Right renal cortex interstitium (tissue), 3 donors: ENCODE data around the gene GSS. TPM values are rescaled to one million over a fixed set of nuclear protein-coding genes. Genes with fewer than 3 reads are reported as not detected.

ENCODE experiments used
- DNase-seq, 3 donors: peaks; one replicate each; pipeline ENCODE4 v3.0.0-alpha.2; 2013; ENCODE audit warnings: low read depth in 3 of 3, low spot score in 2 of 3
- polyA plus RNA-seq, 3 donors: library from polyadenylated mRNA; unstranded; fragments of 120-200 nt; gene quantifications; one replicate each; pipeline ENCODE4 v1.2.1, GENCODE V29; 2013; ENCODE audit not compliant: insufficient read length in 3 of 3

Gene GSS
- polyA plus RNA-seq, 3 donors: 54.3 to 61.2 (median 56.5) TPM

- no peak for DNase-seq
These were observed 24.0 kb upstream of the GSS start for GRCh38 chr20:34979366-34980153.

DNA sequence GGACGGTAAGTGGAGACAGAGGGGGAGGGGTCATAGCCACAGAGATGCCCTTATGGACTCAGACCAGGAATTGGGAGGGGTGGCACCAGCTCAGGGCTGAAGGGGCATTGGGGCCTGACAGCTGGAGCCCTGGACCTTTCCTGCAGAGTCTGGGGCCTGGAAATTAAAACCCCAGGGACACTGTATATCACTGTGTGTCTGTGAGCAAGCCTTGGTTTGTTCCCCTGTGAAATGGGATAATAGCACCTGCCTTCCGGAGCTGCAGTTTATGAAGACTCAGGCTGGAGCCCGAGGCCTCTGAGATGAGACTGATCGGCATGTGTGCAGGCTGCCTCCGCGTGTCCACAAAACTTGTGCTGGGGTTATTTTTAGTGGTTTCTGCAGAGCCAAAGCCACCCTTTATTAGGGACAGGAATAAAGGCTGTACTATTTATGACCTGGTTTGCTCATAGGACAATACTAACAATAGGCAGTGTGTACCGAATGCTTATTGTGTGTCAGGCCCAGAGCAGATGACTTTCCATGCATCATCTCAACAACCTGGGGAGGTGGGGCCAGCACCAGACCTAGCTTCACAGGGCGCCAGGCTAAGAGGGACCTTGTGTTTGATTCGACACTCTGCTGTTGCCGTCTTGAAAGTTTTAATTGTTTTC lies 22.6 kb upstream of the GSS start:
- no peak for DNase-seq

DNA sequence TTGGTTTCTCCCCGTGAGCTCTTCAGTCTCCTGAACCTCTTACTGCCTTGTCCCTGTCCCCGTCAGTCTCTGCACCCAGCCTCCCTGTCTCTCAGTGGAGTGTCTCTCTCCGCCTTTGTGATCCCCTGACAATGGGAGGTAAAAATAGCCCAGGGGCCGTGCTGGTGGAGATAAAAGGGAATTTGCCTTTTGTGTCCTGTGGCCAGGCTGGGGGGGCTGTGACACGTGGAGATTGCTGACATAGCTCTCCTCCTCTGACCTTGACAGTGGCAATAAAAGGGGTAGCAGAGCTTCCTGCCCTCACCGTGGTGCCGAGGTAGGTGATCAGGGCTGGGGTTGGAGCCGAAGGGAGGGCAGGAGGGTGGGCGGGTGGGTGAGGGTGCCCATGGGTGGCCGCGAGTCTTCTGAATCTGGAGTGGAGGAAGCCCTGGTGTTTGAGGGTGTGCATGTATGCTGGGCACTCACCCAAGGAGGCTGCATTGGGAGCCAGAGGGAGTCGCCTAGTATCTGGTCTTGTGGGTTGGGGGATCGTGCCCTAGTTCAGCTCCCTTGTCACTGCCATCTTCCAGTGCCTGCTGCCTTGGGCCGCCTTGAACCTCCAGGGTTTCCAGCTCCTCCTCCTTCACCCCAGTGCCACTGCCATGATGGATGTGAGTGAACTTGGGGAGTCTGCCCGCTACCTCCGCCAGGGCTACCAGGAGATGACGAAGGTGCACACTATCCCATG lies 21.9 kb upstream of the GSS start:
- no peak for DNase-seq

GRCh38 chr20:34976286-34976685 lies 20.7 kb upstream of the GSS start:
- DNase-seq: no peak

DNA sequence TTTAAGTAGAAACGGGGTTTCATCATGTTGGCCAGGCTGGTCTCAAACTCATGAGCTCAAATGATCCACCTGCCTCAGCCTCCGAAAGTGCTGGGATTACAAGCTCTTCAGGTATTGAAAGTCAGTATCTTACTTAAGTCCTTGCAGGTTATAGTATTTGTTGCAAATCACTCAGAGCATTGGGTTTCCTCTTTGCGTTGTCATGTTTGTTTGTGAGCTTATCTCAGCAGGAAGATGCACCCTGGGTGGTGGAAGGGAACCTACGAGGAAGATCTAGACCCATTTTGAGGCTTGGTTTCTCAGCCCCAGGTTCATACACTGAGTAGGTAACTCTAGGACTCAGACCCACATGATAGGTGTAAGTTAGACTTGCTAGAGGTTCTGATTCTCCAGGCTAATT lies 18.6 kb upstream of the GSS start:
- no peak for DNase-seq

- no peak for DNase-seq
These were observed 16.1 kb upstream of the GSS start for GRCh38 chr20:34971561-34972235.

- no peak for DNase-seq
These were observed 15.4 kb upstream of the GSS start for GRCh38 chr20:34970846-34971560.

DNA sequence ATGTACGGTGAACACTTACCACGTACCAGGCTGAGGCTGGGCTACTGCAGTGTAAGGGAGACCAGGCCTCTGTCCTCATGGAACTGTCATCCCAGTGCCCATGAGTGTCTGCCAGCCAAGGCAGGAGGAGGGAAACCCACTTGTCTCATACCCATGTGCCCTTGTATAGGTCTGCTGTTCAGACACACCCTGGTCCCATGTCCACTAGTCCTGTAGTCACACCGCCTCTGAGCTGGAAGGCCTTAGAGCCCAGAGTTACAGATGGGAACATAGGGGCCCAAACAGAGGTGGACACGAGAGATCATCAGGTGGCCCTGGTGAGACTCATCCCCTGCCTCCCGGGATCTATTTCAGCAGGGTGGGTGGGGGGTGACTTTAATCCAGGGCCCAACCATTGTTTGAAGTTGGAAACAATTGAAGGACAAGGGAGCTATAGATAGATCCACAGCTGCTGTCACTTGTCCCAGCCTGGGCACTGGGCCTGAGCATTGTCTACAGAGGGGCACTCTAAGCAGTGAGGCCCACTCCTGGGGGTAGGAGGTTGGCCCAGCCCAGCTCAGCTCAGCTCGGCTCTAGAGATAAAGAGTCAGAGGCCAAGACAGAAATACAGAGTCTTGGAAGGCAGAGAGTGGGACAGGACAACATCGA lies 14.7 kb upstream of the GSS start:
- no peak for DNase-seq

GRCh38 chr20:34968042-34968775 lies 12.6 kb upstream of the GSS start:
- no peak for DNase-seq

DNA sequence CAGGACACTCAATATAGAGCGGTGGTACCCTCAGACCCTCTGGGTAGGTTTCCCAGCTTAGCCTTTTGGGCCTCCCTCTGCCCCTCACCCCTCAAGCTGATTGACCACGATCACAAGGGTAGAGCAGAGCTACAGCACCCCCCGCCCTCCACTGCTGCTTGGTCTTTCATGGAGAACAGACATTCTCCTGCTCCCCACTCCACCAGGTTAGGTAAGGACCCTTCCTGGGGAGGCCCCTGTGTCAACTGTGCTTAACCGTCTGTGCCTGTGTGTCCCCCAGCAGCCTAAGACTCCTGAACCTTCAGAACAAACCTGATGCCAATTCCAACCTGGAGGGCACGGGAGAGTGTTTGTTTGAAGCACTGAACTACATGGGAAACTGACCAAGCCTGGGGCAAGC lies 11.8 kb upstream of the GSS start:
- DNase-seq: no peak

DNA sequence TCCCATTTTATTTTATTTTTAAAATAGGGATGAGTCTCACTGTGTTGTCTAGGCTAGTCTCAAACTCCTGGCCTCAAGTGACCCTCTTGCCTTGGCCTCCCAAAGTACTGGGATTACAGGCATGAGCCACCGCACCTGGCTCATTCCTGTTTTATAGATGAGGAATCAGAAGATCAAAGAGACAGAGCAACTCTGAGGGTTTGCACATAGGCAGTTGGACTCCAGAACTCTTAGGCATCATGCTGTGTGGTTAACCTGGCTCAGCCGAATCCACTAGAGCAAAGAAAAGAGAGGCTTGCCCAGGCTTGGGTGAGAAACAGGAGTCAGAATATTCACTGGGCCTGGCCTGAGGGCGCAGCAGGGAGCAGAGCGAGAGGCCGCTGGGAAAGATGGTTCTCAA lies 9.4 kb upstream of the GSS start:
- no peak for DNase-seq

DNA sequence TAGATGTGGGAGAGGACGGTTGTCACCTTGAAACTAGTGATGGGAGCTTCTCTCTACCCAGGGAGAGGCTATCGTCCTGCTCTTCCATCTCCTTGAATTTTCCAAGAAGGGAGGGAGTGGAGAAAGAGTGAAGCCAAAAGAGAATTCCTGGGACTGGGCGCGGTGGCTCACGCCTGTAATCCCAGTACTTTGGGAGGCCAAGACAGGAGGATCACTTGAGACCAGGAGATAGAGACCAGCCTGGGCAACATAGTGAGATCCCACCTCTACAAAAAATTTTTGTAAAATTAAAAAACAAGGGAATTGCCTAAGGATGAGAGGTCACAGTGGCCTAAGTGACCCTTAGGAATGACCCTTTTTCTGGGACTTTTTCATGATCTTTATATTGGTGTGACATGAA lies 8.9 kb upstream of the GSS start:
- no peak for DNase-seq

DNA sequence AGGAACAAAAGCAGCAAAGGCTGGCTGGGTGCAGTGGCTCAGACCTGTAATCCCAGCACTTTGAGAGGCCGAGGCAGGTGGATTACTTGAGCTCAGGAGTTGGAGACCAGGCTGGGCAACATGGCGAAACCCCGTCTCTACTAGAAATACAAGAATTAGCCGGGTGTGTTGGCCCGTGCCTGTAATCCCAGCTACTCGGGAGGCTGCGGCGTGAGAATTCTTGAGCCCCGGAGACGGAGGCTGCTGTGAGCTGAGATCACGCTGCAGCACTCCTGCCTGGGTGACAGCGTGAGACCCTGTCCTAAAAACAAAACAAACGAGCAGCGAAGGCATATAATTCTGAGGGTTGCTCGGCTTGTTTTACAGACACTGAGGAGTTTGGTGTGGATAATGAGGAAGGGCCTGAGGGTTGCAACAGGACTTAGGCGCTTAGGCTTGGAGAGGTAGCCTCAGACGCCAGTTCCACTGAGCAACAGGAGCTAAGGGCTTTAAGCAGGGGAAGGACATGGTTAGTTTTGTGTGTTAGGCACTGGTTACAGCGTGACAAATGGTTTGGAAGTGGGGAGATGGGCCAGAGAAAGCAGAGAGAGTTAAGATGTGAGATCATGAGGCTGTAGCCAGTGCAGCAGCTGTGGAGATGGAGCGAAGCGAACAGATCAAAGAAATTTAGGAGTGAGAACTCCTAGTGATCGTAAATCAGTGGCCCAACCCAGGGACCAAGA lies 1.3 kb upstream of the GSS start:
- no peak for DNase-seq

GRCh38 chr20:34956041-34956458 lies 444 bp upstream of the GSS start:
- no peak for DNase-seq

DNA sequence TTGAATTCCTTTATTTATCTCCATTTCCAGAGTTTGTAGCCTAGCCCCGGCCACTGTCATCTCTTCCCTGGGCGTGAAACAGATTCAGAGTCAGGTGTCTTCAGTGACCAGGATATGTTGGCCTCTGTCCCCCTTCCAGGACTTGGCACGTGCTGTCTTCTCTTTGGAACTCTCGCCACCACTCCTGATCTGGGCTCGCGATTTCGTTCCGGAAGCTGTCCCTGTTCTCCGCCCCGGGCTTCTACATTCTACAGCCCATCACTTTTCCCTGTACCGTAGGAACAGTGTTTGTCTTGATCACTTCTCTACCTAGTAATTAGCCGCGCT lies 739 bp downstream of the GSS start:
- no peak for DNase-seq

GRCh38 chr20:34953960-34954359 lies 1.6 kb downstream of the GSS start:
- no peak for DNase-seq

GRCh38 chr20:34952671-34953070 lies 2.9 kb downstream of the GSS start:
- peak in 1 of 3 donors; percentile 63 for DNase-seq

- no peak for DNase-seq
These were observed 4.0 kb downstream of the GSS start for GRCh38 chr20:34951652-34952051.

DNA sequence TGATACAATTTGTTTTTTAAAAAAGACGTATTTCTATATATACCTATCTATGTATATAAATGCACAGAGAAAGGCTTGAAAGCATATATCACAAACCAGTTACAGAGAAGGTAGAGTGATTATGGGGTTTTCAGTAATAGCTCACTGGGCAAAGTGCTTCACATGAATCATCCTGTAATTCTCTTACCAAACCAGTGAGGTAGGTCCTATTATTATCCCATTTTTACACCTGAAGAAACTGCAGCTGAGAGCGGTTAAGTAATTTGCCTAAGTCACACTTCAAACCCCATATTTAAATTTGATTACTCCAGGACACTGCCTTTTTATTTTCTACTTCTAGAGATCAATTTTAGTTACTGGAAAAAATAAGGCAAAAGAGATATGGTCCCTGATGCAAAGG lies 4.4 kb downstream of the GSS start:
- DNase-seq: no peak
